AG10803 (cell line): Measurements from ENCODE around the gene SERPINB1.

Experiments used
- DNase-seq: peaks from one replicate; pipeline ENCODE4 v3.0.0; 2010; ENCODE audit warnings: low read depth
- H3K4me3 ChIP-seq: 2 replicates; pipeline ENCODE4 v1.5.1; 2011; ENCODE audit warnings: mild to moderate bottlenecking, low read length, control low read depth
- CTCF ChIP-seq: conservative IDR thresholded peaks from 2 replicates; pipeline ENCODE4 v1.5.1; 2011; ENCODE audit warnings: mild to moderate bottlenecking, low read length, control low read depth, inconsistent platforms

SERPINB1 gene

GRCh38 chr6:2871953-2872352 is 30.3 kb upstream of the SERPINB1 start:
- no peak overlapping the region for H3K4me3 ChIP-seq
- TF ChIP-seq CTCF: no peak
- no peak for DNase-seq

GRCh38 chr6:2871102-2871501 is 29.4 kb upstream of the SERPINB1 start:
- DNase-seq: no peak
- TF ChIP-seq CTCF: no peak
- no peak overlapping the region for H3K4me3 ChIP-seq

- no peak for DNase-seq
- H3K4me3 ChIP-seq: no peak overlapping the region
- TF ChIP-seq CTCF: no peak
These were observed 28.5 kb upstream of the SERPINB1 start for GRCh38 chr6:2870046-2870636.

- DNase-seq: no peak
- no peak for TF ChIP-seq CTCF
- no peak overlapping the region for H3K4me3 ChIP-seq
These were observed 27.0 kb upstream of the SERPINB1 start for GRCh38 chr6:2868637-2869036.

GRCh38 chr6:2866171-2866846 is 24.6 kb upstream of the SERPINB1 start:
- no peak for TF ChIP-seq CTCF
- no peak overlapping the region for H3K4me3 ChIP-seq
- no peak for DNase-seq

GRCh38 chr6:2865694-2866151 is 24.1 kb upstream of the SERPINB1 start:
- peak; percentile 51 for DNase-seq
- H3K4me3 ChIP-seq: no peak overlapping the region
- TF ChIP-seq CTCF: no peak

GRCh38 chr6:2865270-2865669 is 23.6 kb upstream of the SERPINB1 start:
- no peak for TF ChIP-seq CTCF
- H3K4me3 ChIP-seq: no peak overlapping the region
- no peak for DNase-seq
